ENCODE measurements around the gene PPP1R15B.

DNA sequence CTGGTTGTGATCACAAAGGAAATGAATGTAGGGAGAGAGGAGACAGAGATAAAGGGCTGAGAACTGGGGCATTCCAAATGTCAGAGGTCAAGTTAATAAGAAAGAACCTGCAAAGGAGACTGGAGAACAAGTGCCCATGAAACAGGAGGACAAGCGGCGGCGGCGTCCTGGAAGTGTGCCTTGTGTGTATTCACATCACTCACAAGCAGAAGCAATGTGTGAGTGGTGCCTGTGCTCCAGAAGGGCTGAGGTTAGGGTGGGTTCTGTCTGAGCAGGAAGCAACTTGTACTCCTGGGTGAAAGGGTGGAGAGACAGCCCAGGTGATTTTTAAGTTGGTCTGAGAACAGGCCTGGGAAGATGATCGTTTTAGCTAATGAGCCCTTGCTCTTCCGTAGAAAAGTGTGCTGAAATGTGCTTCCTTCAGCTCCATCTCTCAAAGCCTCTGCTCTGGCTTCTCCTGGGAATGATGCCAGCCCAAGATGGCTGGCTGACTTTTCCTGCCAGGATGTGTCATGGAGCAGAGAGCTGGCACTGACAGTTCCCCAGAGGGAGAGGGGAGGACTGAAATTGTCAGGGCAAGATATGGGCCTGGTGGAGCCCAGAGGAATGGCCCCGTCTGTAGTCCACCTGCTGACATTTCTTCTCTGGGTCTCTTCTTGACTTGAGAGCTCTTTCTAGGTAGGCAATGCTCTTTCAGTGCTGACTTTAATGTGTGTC is 26.8 kb downstream of the PPP1R15B start:
- no peak for TF ChIP-seq SMAD1 (IDR thresholded peaks at IDR 0.05; ENCODE audit: low read depth, partially characterized antibody)
- TF ChIP-seq, protein P1, sequence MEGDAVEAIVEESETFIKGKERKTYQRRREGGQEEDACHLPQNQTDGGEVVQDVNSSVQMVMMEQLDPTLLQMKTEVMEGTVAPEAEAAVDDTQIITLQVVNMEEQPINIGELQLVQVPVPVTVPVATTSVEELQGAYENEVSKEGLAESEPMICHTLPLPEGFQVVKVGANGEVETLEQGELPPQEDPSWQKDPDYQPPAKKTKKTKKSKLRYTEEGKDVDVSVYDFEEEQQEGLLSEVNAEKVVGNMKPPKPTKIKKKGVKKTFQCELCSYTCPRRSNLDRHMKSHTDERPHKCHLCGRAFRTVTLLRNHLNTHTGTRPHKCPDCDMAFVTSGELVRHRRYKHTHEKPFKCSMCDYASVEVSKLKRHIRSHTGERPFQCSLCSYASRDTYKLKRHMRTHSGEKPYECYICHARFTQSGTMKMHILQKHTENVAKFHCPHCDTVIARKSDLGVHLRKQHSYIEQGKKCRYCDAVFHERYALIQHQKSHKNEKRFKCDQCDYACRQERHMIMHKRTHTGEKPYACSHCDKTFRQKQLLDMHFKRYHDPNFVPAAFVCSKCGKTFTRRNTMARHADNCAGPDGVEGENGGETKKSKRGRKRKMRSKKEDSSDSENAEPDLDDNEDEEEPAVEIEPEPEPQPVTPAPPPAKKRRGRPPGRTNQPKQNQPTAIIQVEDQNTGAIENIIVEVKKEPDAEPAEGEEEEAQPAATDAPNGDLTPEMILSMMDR (IDR thresholded peaks at IDR 0.05 in 2 of 3, conservative IDR thresholded peaks at IDR 0.05 in 1 of 3; ENCODE audit: control insufficient read depth in 2 of 3, extremely low read depth in 1 of 3, insufficient read depth in 1 of 3, low read depth in 3 of 3, low read length in 3 of 3) = no peak
- TF ChIP-seq ZNF274 (IDR thresholded peaks at IDR 0.05; ENCODE audit: insufficient read depth, insufficient read length) = no peak
- TF ChIP-seq, protein P2, sequence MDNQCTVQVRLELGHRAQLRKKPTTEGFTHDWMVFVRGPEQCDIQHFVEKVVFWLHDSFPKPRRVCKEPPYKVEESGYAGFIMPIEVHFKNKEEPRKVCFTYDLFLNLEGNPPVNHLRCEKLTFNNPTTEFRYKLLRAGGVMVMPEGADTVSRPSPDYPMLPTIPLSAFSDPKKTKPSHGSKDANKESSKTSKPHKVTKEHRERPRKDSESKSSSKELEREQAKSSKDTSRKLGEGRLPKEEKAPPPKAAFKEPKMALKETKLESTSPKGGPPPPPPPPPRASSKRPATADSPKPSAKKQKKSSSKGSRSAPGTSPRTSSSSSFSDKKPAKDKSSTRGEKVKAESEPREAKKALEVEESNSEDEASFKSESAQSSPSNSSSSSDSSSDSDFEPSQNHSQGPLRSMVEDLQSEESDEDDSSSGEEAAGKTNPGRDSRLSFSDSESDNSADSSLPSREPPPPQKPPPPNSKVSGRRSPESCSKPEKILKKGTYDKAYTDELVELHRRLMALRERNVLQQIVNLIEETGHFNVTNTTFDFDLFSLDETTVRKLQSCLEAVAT (IDR thresholded peaks at IDR 0.05) = no peak
- no peak for TF ChIP-seq CHD1 (IDR thresholded peaks at IDR 0.05; ENCODE audit: low read depth, low read length)
- TF ChIP-seq EGR1 (IDR thresholded peaks at IDR 0.05; ENCODE audit: borderline replicate concordance in 1 of 2, low read depth in 2 of 2, low read length in 2 of 2) = no peak

Measured in GM12878 (cell line).